ENCODE measurements around the gene SPTBN1. TPM values are rescaled to one million over a fixed set of nuclear protein-coding genes. Genes with fewer than 3 reads are reported as not detected.
A peak's percentile ranks its signal among the peaks of the same experiment; 100 is the strongest.

SPTBN1 gene
- total RNA-seq, 4 donors from 2014 or later = 171 to 293 (median 247) TPM

DNA sequence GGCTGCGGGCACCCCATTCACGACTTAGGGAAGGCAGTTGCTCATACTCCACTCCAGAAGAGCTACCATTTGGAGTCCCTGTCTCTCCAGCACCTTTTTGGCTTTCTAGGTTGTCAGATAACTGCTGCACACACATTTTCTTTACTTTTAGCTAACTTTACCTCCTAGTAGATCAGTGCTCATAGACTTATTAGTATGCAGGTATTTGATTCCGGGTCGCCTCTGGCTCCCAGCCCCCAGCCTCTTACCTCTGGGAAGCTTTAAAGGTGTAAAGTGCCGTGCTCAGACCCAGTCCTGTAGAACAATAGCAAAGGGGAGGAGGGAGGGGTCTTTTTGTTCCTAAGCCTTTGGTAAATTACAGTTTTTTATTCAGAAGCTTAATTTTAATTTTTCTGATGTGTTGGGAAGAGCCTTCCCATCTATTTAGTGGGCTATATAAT lies 102.9 kb downstream of the SPTBN1 start:
- Histone ChIP-seq H3K9me3 (no peaks in the 10 kb centered on the region), H3K4me3 (peak overlapping the region; percentile 50 to 69 (median 63)), H3K36me3 (no peaks in the 10 kb centered on the region), H3K27ac (peak overlapping the region; percentile 88 to 92 (median 90)), H3K27me3 (no peaks in the 10 kb centered on the region), H3K4me1 (peaks cover 3 to 60% (median 7%) of the 10 kb centered on the region in 4 donors)
- TF ChIP-seq POLR2A (IDR thresholded peaks at IDR 0.05) = no peak
- TF ChIP-seq, protein P1, sequence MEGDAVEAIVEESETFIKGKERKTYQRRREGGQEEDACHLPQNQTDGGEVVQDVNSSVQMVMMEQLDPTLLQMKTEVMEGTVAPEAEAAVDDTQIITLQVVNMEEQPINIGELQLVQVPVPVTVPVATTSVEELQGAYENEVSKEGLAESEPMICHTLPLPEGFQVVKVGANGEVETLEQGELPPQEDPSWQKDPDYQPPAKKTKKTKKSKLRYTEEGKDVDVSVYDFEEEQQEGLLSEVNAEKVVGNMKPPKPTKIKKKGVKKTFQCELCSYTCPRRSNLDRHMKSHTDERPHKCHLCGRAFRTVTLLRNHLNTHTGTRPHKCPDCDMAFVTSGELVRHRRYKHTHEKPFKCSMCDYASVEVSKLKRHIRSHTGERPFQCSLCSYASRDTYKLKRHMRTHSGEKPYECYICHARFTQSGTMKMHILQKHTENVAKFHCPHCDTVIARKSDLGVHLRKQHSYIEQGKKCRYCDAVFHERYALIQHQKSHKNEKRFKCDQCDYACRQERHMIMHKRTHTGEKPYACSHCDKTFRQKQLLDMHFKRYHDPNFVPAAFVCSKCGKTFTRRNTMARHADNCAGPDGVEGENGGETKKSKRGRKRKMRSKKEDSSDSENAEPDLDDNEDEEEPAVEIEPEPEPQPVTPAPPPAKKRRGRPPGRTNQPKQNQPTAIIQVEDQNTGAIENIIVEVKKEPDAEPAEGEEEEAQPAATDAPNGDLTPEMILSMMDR (IDR thresholded peaks at IDR 0.05) = no peak
- no peak for DNase-seq

GRCh38 chr2:54559593-54560145 lies 103.5 kb downstream of the SPTBN1 start:
- no peak for DNase-seq
- H3K4me1 ChIP-seq = peaks cover 3 to 60% (median 7%) of the 10 kb centered on the region in 4 donors
- H3K9me3 ChIP-seq = no peaks in the 10 kb centered on the region
- peak overlapping the region; percentile 88 to 92 (median 90) for H3K27ac ChIP-seq
- TF ChIP-seq POLR2A (IDR thresholded peaks at IDR 0.05) = no peak
- TF ChIP-seq, protein P1 (IDR thresholded peaks at IDR 0.05) = no peak
- no peaks in the 10 kb centered on the region for H3K27me3 ChIP-seq
- no peaks in the 10 kb centered on the region for H3K36me3 ChIP-seq
- peak overlapping the region; percentile 50 to 69 (median 63) for H3K4me3 ChIP-seq

DNA sequence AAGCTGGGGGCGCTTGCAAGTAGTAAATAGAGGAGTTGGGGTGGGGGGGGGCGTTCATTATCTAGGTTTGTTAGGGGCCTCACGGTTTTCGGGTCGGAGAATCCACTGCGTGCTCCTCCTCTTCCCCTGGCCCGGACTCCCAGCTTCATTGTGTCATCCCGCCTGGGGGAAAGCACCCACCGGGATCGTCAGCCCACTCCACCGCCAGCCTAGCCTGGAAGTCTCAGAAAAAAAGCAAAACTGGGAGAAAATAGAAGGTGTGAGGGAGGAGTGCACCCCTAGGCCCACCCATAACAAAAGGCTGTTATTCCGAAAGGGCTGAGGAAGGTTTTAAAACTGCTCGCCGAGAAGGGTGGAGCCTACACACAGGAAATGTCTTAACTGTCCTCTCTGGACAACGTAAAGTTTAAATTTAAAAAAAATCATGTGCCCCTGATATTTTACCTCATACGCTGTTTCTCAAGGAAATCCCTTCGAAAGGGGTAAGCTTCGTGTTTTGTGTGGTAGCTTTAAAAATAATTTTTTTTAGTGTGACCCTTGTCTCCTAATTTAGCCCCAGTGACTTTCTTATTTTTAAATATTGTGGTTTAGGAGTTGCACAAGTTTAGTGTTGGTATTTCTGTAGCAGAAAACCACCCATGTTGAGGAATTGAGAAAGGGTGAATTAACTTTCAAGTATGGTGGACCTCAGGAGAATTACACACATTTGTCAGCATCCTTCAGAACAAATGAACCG lies 104.2 kb downstream of the SPTBN1 start:
- DNase-seq = peak in 2 of 3 donors; percentile 63 to 83
- Histone ChIP-seq H3K9me3 (no peaks in the 10 kb centered on the region), H3K36me3 (no peaks in the 10 kb centered on the region), H3K4me3 (peak overlapping the region; percentile 50 to 69 (median 63)), H3K27ac (peak overlapping the region; percentile 88 to 92 (median 90)), H3K27me3 (no peaks in the 10 kb centered on the region), H3K4me1 (peaks cover 3 to 54% (median 7%) of the 10 kb centered on the region in 4 donors)
- TF ChIP-seq, protein P1 (IDR thresholded peaks at IDR 0.05) = peak in 4 of 6 experiments; percentile 21 to 56 (median 32)
- TF ChIP-seq POLR2A (IDR thresholded peaks at IDR 0.05) = peak in 1 of 2 donors; percentile 68

- Histone ChIP-seq H3K4me3 (peak overlapping the region; percentile 50 to 69 (median 63)), H3K4me1 (peaks cover 3 to 48% (median 5%) of the 10 kb centered on the region in 4 donors)
Observed at GRCh38 chr2:54561010-54561409, 104.9 kb downstream of the SPTBN1 start.

DNA sequence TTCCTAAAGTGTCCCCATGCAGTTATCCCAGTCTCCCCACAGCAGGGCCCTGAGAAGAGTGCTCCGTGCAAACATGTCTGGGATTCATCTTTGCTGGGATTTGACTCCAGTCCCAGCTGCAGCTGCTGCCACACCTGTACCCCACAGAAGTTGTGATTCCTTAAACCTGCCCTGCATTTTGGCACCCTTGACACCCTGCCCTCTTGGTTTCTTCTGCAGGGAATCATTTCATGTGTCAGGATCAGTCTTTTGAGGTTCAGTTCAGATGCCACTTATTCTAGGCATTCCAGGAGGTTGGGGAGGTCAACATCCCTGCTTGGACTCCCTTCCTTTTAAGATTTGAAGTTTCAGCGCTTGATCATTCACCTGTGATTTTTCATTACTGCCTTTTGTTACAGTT lies 108.3 kb downstream of the SPTBN1 start:
- Histone ChIP-seq H3K9me3 (no peaks in the 10 kb centered on the region), H3K36me3 (no peaks in the 10 kb centered on the region), H3K4me1 (peaks cover 0 to 39% (median 8%) of the 10 kb centered on the region in 4 donors), H3K27ac (no peak overlapping the region), H3K27me3 (no peaks in the 10 kb centered on the region), H3K4me3 (no peak overlapping the region)
- no peak for DNase-seq
- TF ChIP-seq POLR2A (IDR thresholded peaks at IDR 0.05) = no peak
- TF ChIP-seq, protein P1 (IDR thresholded peaks at IDR 0.05) = no peak

More at GRCh38 chr2:54561010-54561409, 104.9 kb downstream of the SPTBN1 start:
- no peaks in the 10 kb centered on the region for H3K36me3 ChIP-seq
- no peaks in the 10 kb centered on the region for H3K9me3 ChIP-seq
- DNase-seq = no peak
- no peak for TF ChIP-seq POLR2A (IDR thresholded peaks at IDR 0.05)
- TF ChIP-seq, protein P1 (IDR thresholded peaks at IDR 0.05) = no peak
- peak overlapping the region; percentile 88 to 92 (median 90) for H3K27ac ChIP-seq
- no peaks in the 10 kb centered on the region for H3K27me3 ChIP-seq
